Lung (tissue), 12 donors: ENCODE measurements around the gene ZNF45. TPM values are rescaled to one million over a fixed set of nuclear protein-coding genes. Genes with fewer than 3 reads are reported as not detected.

ENCODE experiments used
- ATAC-seq: fragments of 200-7000 bp; cut with Tn5 transposase; one replicate; pipeline ENCODE4 v1.9.1; 2020; ENCODE audit warnings: moderate number of reproducible peaks; ENCODE audit not compliant: insufficient read depth, low FRiP score
- DNase-seq, 3 donors: peaks; one replicate each; pipeline ENCODE4 v3.0.0-alpha.2; 2013 to 2017
- H3K27ac ChIP-seq, 2 donors: one replicate each; pipeline ENCODE4 v1.5.1; 2013; ENCODE audit warnings: mild to moderate bottlenecking in 2 of 2, moderate library complexity in 2 of 2, control low read depth in 1 of 2, inconsistent platforms in 1 of 2, low read depth in 1 of 2, low read length in 1 of 2
- H3K27me3 ChIP-seq, 3 donors: one replicate each; pipeline ENCODE4 v1.5.1; 2013; ENCODE audit warnings: low read length in 2 of 3; ENCODE audit not compliant: control insufficient read depth in 3 of 3, insufficient read depth in 3 of 3
- H3K36me3 ChIP-seq, 4 donors: one replicate each; pipeline ENCODE4 v1.5.1; 2013; ENCODE audit warnings: low read length in 4 of 4, mild to moderate bottlenecking in 1 of 4, moderate library complexity in 1 of 4; ENCODE audit not compliant: control insufficient read depth in 4 of 4, insufficient read depth in 4 of 4
- H3K4me1 ChIP-seq, 5 donors: one replicate each; pipeline ENCODE4 v1.5.1; 2013; ENCODE audit warnings: low read length in 5 of 5, mild to moderate bottlenecking in 2 of 5, moderate library complexity in 1 of 5; ENCODE audit not compliant: control insufficient read depth in 5 of 5, insufficient read depth in 5 of 5
- H3K4me3 ChIP-seq: one replicate; pipeline ENCODE4 v1.5.1; 2013; ENCODE audit warnings: mild to moderate bottlenecking, control low read depth, moderate library complexity
- H3K9ac ChIP-seq, 2 donors: one replicate each; pipeline ENCODE4 v1.5.1; 2013; ENCODE audit warnings: low read length in 2 of 2, control low read depth in 1 of 2; ENCODE audit not compliant: insufficient read depth in 1 of 2
- H3K9me3 ChIP-seq, 4 donors: one replicate each; pipeline ENCODE4 v1.5.1; 2013; ENCODE audit warnings: low read length in 3 of 4, mild to moderate bottlenecking in 1 of 4, moderate library complexity in 1 of 4; ENCODE audit not compliant: control insufficient read depth in 4 of 4, insufficient read depth in 3 of 4
- WGBS, 2 donors: extraction: QIAGEN DNeasy Blood & Tissue Kit; methylation state at CpG; one replicate each; pipeline ENCODE4 v1.1.7; 2013; 5-methylcytosine and 5-hydroxymethylcytosine counted together
- polyA plus RNA-seq, 2 donors: library from polyadenylated mRNA; stranded (reverse); fragments of 200-250 nt; gene quantifications; one replicate each; pipeline ENCODE4 v1.2.1, GENCODE V29; 2013
- total RNA-seq, 2 donors: library from RNA; depleted of rRNA in 1 of 2; stranded (reverse); fragments of >200 nt in 1 of 2; gene quantifications; one replicate each; pipeline ENCODE4 v1.2.1, GENCODE V29; 2014 to 2021
- TF ChIP-seq, protein P1 (sequence below): IDR thresholded peaks from 2 replicates; pipeline ENCODE4 v1.5.1; 2012; ENCODE audit warnings: mild to moderate bottlenecking; ENCODE audit errors: control extremely low read depth, extremely low read depth
- donor health status: control.
- donor health status: control.
- donor health status: Bipolar disorder and iron deficiency.
- donor health status: healthy.
- donor health status: DM: yes; HTN: yes; CAD: no.

ZNF45 gene
- total and polyA plus RNA-seq, 4 donors: 2.8 to 20.6 (median 8.1) TPM

- Histone ChIP-seq H3K9ac (no peak overlapping the region), H3K27ac (no peak overlapping the region), H3K4me3 (no peak overlapping the region), H3K4me1 (no peaks in the 10 kb centered on the region), H3K36me3 (no peaks in the 10 kb centered on the region), H3K9me3 (peaks cover 0 to 2% (median 0%) of the 10 kb centered on the region in 4 donors), H3K27me3 (peaks cover 0 to 5% (median 0%) of the 10 kb centered on the region in 3 donors)
- DNase-seq (no peak), ATAC-seq (no peak)
- WGBS, 2 donors: 56 to 69% methylated on average over 5 of the region's 5 CpGs
- TF ChIP-seq, protein P1, sequence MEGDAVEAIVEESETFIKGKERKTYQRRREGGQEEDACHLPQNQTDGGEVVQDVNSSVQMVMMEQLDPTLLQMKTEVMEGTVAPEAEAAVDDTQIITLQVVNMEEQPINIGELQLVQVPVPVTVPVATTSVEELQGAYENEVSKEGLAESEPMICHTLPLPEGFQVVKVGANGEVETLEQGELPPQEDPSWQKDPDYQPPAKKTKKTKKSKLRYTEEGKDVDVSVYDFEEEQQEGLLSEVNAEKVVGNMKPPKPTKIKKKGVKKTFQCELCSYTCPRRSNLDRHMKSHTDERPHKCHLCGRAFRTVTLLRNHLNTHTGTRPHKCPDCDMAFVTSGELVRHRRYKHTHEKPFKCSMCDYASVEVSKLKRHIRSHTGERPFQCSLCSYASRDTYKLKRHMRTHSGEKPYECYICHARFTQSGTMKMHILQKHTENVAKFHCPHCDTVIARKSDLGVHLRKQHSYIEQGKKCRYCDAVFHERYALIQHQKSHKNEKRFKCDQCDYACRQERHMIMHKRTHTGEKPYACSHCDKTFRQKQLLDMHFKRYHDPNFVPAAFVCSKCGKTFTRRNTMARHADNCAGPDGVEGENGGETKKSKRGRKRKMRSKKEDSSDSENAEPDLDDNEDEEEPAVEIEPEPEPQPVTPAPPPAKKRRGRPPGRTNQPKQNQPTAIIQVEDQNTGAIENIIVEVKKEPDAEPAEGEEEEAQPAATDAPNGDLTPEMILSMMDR: no peak
These were observed 6.1 kb upstream of the ZNF45 start for GRCh38 chr19:43941209-43941608.

DNA sequence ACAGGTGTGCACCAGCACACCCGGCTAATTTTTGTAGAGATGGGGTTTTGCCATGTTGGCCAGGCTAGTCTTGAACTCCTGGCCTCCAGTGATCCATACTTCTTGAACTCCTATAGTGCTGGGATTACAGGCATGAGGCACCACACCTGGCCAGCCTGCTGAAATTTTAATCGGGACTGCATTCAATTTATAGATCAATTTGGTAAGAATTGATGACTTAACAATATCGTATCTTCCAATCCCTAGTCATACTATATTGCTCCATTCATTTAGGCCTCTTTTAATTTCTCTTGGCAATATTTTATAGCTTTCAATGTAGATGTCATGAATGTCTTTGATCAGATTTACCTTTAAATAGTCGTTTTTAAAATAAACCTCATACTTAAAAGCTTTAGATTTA, 5.6 kb upstream of the ZNF45 start:
- no peak overlapping the region for H3K4me3 ChIP-seq
- no peaks in the 10 kb centered on the region for H3K36me3 ChIP-seq
- H3K9ac ChIP-seq: no peak overlapping the region
- H3K4me1 ChIP-seq: no peaks in the 10 kb centered on the region
- H3K9me3 ChIP-seq: peaks cover 0 to 2% (median 0%) of the 10 kb centered on the region in 4 donors
- H3K27me3 ChIP-seq: peaks cover 0 to 5% (median 0%) of the 10 kb centered on the region in 3 donors
- H3K27ac ChIP-seq: no peak overlapping the region
- ATAC-seq (no peak), DNase-seq (no peak)
- 80 to 84% methylated on average over 4 of the region's 4 CpGs for WGBS, 2 donors
- TF ChIP-seq, protein P1: no peak

DNA sequence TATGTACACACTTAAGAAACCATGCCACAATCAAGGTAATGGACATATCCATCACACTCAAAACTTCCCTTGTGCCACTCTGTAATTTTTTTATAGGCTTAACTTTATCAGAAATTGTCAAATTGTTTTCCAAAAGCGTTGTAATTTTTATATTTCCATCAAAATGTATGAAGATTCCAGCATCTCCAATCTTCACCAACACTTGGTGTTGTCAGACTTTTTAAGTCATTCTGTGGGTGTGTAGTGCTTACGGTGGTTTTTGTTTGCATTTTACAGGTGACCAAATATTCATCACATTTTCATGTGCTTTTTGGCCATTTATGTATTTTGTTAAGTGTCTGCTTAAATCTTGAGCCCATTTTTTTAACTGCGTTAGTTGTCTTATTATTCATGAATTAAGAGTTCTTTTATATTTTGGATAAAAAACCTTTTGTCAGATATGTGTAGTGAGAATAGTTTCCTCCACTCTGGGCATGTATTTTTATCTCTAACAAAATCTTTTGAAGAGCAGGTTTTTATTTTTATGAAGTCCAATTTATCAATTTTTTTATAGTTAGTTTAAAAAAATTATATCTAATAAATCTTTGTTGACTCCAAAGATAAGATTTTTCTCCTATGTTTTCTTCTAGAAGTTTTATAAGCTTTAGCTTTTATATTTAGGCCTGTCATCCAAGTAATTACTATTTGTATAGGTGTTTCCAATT, 4.6 kb upstream of the ZNF45 start:
- DNase-seq: no peak
- TF ChIP-seq, protein P1: no peak
- Histone ChIP-seq H3K9ac (no peak overlapping the region), H3K27ac (no peak overlapping the region), H3K9me3 (peaks cover 0 to under 1% (median 0%) of the 10 kb centered on the region in 4 donors), H3K4me1 (no peaks in the 10 kb centered on the region), H3K4me3 (no peak overlapping the region), H3K36me3 (peaks cover 0 to 3% (median 0%) of the 10 kb centered on the region in 4 donors), H3K27me3 (peaks cover 0 to under 1% (median 0%) of the 10 kb centered on the region in 3 donors)
- 48 to 70% methylated on average over 3 of the region's 3 CpGs for WGBS, 2 donors
- ATAC-seq: no peak

DNA sequence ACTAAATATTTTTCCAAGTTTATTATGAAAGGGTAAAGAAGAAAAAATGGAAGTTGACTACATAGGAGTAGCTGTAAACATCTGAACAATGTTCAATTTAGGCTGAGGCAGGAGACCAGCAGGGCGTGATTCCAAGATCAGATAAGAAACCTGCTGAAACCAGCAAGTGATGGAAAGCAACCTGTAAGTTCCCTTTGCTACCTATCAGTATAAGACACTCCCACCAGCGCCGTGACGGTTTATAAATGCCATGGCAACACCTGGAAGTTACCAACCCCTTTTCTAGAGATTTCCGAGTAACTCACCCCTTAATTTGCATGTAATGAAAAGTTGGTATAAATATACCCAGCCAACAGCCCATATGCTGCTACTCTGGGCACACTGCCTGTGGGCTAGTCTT, 1.1 kb upstream of the ZNF45 start:
- Histone ChIP-seq H3K27ac (no peak overlapping the region), H3K27me3 (no peaks in the 10 kb centered on the region), H3K4me1 (peaks cover 0 to 9% (median 3%) of the 10 kb centered on the region in 5 donors), H3K9ac (no peak overlapping the region), H3K36me3 (peaks cover 5 to 17% (median 12%) of the 10 kb centered on the region in 4 donors), H3K9me3 (no peaks in the 10 kb centered on the region), H3K4me3 (no peak overlapping the region)
- 76 to 79% methylated on average over 5 of the region's 5 CpGs for whole genome bisulfite sequencing, 2 donors
- peak in 1 of 3 donors; percentile 22 for DNase-seq
- no peak for ATAC-seq
- TF ChIP-seq, protein P1: no peak
